Measurements from ENCODE around the gene GIMAP6. TPM values are rescaled to one million over a fixed set of nuclear protein-coding genes. Genes with fewer than 3 reads are reported as not detected.
"Not testable (repeated sequence)": the region's sequence is repeated elsewhere in the genome, so short reads cannot be mapped to it uniquely, and the experiment has no call there.

GIMAP6 gene
- total RNA-seq, 2 donors from 2014 or later = 42.3 to 57.3 TPM

DNA sequence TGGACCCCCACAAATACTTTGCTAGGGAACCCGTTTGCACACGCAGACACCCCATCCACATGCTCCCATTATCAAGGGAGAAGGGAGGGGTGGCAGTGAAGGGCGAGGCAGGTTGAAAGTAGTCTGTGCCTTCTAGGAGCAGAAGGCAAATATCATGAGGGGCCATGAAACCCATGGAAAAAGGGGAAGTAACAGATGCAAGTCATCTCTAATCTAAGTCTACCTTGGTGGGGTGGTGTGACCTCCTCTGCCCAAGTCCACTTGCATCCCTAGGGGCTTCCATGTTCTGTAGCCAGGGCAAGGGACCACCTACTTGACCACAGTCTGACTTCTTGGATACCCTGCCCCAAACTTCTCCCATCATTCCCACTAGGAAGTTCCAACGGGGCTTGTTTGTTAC lies 5.5 kb downstream of the GIMAP6 start:
- no peak for ATAC-seq (replicated peaks)
- Mint-ChIP-seq H3K36me3 (ENCODE audit: low read depth) (peaks cover 69% of the 10 kb centered on the region), H3K4me3 (peak overlapping the region; percentile 35), H3K27me3 (no peaks in the 10 kb centered on the region), H3K4me1 (peaks cover 33% of the 10 kb centered on the region), H3K27ac (peak overlapping the region; percentile 62), H3K9me3 (peaks cover 10% of the 10 kb centered on the region)

DNA sequence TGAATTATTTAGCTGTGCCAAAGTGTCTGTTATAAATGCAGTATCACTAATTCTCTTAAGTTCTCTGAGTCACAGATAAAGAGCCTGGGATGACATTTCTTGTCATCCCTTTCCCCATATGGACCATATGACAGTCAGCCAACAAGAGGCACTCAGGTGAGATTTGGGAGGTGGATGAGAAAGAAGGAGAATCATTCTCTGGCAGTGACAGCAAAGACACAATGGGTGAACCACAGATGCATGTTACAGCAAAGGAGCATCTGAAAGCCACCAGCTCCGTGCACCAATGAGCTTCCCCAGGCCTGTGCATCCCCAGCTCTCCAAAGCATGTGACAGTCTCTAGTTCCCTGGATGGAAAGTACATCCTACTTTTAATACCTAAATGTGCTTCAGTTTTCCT lies 10.8 kb downstream of the GIMAP6 start:
- peaks cover 20% of the 10 kb centered on the region for H3K4me1 Mint-ChIP-seq
- no peaks in the 10 kb centered on the region for H3K27me3 Mint-ChIP-seq
- peak overlapping the region; percentile 67 for H3K4me3 Mint-ChIP-seq
- ATAC-seq (replicated peaks) = peak; percentile 84
- H3K9me3 Mint-ChIP-seq = peaks cover 6% of the 10 kb centered on the region
- peak overlapping the region; percentile 86 for H3K27ac Mint-ChIP-seq
- H3K36me3 Mint-ChIP-seq (ENCODE audit: low read depth) = peaks cover 16% of the 10 kb centered on the region

DNA sequence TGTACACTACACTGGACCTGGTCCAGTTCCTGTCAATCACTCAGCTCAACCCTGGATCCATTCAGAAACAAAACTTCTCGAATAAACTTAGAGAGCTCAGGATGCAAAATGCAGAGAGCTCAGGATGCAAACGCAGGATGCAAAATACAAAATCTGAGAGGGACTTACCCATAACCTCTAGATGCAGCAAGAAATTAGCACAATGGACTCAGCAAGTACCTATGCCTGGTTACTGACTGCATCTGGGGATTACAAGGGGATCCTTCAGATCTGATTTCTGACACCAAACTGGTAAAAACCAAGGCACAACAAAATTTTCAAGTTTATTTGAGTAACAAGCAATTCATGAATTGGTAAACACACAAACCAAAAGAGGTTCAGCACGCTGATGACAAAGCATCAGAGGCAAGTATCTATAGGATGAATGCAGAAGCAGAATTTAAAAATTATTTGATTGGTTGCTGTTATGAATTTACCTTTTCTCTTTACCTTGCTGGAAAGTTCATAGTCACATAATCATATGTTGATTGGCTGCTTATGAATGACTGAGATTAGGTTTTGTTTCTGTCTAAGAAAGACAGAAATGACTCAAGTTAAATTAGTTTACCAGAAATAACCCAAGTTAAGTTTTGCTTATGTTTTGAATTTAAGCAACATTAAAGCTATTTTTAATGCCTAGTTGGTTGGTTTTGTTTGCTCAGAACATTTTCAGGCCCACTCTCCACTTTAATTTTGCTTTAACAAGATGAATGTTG lies 11.4 kb downstream of the GIMAP6 start:
- peaks cover 6% of the 10 kb centered on the region for H3K9me3 Mint-ChIP-seq
- H3K27me3 Mint-ChIP-seq = no peaks in the 10 kb centered on the region
- H3K36me3 Mint-ChIP-seq (ENCODE audit: low read depth) = peaks cover 10% of the 10 kb centered on the region
- peak; percentile 79 for ATAC-seq (replicated peaks)
- H3K27ac Mint-ChIP-seq = peak overlapping the region; percentile 86
- peaks cover 20% of the 10 kb centered on the region for H3K4me1 Mint-ChIP-seq
- H3K4me3 Mint-ChIP-seq = peak overlapping the region; percentile 67

DNA sequence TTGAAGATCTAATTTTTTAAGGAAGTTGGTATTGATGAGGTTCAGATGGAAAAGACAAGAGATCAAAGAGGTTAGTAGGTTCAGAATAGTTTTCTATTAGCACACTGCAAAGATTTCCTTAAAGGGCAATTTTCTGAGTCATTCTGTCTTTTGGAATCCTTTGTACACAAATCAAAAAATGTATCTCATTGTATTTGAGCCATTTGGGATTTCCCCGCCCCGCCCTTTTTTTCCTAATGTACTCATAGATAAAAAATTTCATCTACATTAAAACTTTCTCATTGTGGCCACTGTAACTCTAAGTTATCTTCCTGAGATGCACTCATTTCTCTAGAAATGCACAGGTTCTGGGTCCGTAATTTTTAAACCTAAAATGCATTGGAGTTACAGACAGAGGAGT lies 12.1 kb downstream of the GIMAP6 start:
- ATAC-seq (replicated peaks) = no peak
- H3K4me1 Mint-ChIP-seq = peaks cover 20% of the 10 kb centered on the region
- H3K36me3 Mint-ChIP-seq (ENCODE audit: low read depth) = peaks cover 3% of the 10 kb centered on the region
- H3K27me3 Mint-ChIP-seq = no peaks in the 10 kb centered on the region
- H3K27ac Mint-ChIP-seq = peak overlapping the region; percentile 86
- H3K9me3 Mint-ChIP-seq = peaks cover 3% of the 10 kb centered on the region
- peak overlapping the region; percentile 67 for H3K4me3 Mint-ChIP-seq

DNA sequence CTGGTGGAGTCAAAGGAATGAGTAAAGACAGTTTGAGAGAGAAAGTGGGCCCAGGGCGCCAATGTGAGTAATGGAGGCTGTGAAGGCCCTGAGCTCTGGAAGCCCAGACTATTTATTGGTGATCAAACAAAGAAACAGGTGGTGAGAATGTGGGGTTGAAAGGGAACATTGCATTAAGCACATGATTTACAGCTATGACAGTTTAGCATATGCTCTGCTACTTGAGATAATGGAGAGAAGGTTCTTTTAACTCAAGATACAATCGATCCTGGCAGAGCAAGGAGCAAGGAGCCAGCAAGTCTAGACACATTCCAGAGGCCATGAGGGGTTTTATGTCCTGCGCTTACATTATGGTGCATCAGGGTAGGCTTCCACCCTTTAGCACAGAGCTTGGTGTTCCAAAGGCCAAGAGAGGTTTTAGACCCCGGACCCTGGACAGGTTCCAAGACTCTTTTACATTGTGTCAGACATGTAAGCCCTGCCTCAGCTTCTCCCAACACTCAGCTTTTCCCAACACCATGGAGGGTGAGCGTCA lies 16.9 kb downstream of the GIMAP6 start:
- Mint-ChIP-seq H3K27ac (peak overlapping the region; percentile 77), H3K4me1 (peaks cover 33% of the 10 kb centered on the region), H3K4me3 (peak overlapping the region; percentile 65), H3K9me3 (peaks cover 10% of the 10 kb centered on the region)
- H3K27me3 Mint-ChIP-seq; H3K36me3 Mint-ChIP-seq (ENCODE audit: low read depth); ATAC-seq (replicated peaks): not testable (repeated sequence)

DNA sequence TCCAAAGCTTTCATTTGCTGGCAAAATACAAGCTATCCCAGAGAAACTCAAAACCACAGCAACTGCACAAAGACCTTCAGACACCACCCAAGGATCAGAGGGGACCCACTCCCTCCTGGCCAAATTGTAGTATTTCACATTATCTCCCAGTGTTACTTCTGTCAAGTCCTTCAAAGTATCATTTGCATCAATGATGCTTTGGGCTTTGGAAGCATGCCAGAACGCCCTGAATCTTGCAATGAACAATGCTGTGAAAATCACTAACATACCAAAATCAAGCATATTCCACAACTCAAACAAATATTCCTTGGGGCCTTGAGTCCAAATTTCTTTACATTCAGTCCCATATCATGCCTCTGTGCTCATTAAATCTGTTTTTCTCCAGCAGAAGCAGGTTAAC lies 17.8 kb downstream of the GIMAP6 start:
- Mint-ChIP-seq H3K9me3 (peaks cover 11% of the 10 kb centered on the region), H3K4me3 (peak overlapping the region; percentile 65), H3K4me1 (peaks cover 39% of the 10 kb centered on the region), H3K27ac (peak overlapping the region; percentile 77)
- ATAC-seq (replicated peaks); H3K27me3 Mint-ChIP-seq; H3K36me3 Mint-ChIP-seq (ENCODE audit: low read depth): not testable (repeated sequence)

DNA sequence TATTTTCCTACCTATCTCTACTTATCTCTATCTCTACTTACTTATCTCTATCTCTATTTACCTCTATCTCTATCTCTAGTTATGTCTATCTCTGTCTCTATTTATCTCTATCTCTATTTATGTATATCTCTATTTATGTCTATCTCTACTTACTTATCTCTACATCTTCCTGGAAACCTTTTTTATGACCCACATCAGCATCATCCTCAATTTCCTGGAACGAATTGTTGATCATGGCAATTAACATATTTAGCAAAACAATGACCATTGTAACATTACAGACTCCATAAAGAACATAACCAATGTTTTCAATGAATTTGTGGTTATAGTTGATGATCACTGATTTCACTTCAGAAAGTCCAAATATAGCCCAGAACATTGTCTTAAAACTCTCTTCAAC lies 18.3 kb downstream of the GIMAP6 start:
- peak; percentile 54 for ATAC-seq (replicated peaks)
- Mint-ChIP-seq H3K36me3 (ENCODE audit: low read depth) (no peaks in the 10 kb centered on the region), H3K27me3 (no peaks in the 10 kb centered on the region), H3K4me1 (peaks cover 39% of the 10 kb centered on the region), H3K9me3 (peaks cover 11% of the 10 kb centered on the region), H3K27ac (peak overlapping the region; percentile 77), H3K4me3 (peak overlapping the region; percentile 65)

DNA sequence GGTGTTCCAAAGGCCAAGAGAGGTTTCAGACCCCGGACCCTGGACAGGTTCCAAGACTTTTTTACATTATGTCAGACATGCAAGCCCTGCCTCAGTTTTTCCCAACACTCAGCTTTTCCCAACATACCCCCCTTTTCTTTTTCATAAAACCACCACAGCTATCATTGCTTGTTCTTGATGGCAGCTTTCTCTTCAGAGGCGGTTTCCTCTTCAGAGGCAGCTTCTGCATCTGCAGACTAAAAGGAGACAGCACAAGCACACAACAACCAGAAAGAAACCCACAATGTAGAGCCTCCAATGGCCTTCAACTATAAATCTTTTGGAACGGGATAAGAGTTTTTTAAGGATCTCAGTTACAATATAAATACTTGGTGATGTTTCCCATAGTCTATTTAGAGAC lies 19.3 kb downstream of the GIMAP6 start:
- no peak for ATAC-seq (replicated peaks)
- no peaks in the 10 kb centered on the region for H3K36me3 Mint-ChIP-seq (ENCODE audit: low read depth)
- H3K4me1 Mint-ChIP-seq = peaks cover 46% of the 10 kb centered on the region
- H3K4me3 Mint-ChIP-seq = peak overlapping the region; percentile 65
- no peaks in the 10 kb centered on the region for H3K27me3 Mint-ChIP-seq
- H3K27ac Mint-ChIP-seq = peak overlapping the region; percentile 35
- H3K9me3 Mint-ChIP-seq = peaks cover 14% of the 10 kb centered on the region

DNA sequence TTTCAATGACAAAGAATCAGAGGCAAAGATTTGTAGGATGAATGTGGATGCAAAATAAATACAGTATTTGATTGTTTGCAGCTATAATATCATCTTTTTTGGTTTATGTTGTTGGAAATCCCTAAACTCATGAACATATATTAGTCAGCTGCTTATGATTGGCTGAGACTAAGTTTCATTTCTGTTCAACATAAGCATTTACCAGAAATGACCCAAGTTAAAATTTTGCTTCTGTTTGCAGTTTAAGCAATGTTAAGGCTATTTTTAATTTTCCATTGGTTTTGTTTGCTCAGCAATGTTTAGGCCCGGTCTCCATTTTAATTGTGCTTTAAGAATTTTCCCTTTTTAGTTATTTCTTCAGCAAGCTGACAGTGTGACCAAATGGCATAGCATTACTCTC lies 22.0 kb downstream of the GIMAP6 start:
- Mint-ChIP-seq H3K9me3 (peaks cover 12% of the 10 kb centered on the region), H3K4me3 (peak overlapping the region; percentile 67), H3K36me3 (ENCODE audit: low read depth) (no peaks in the 10 kb centered on the region), H3K27me3 (no peaks in the 10 kb centered on the region), H3K27ac (peak overlapping the region; percentile 91), H3K4me1 (peaks cover 43% of the 10 kb centered on the region)
- ATAC-seq (replicated peaks) = peak; percentile 78

DNA sequence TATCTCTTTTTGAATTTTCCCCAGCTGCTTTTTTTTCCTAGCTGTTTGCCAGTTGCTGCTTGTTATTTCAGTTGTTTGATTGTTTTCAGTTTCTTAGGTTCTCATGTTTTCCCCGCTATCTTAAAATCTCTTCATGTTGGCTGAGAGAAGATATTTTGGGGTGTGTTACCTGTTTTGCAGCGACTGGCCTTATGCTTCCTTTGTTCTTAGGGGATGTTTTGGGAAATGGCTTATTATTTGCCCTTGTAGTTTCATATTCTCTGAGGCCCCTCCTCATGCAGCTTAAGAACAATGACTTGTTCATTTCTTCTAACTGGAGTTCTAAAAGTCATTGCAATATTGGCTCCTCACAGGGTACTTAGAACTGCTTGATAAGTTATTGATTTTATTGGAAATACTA lies 28.6 kb downstream of the GIMAP6 start:
- not testable (repeated sequence) for H3K27me3 Mint-ChIP-seq; ATAC-seq (replicated peaks); H3K9me3 Mint-ChIP-seq; H3K36me3 Mint-ChIP-seq (ENCODE audit: low read depth)
- Mint-ChIP-seq H3K4me1 (peaks cover 22% of the 10 kb centered on the region), H3K4me3 (peak overlapping the region; percentile 46), H3K27ac (peak overlapping the region; percentile 34)

DNA sequence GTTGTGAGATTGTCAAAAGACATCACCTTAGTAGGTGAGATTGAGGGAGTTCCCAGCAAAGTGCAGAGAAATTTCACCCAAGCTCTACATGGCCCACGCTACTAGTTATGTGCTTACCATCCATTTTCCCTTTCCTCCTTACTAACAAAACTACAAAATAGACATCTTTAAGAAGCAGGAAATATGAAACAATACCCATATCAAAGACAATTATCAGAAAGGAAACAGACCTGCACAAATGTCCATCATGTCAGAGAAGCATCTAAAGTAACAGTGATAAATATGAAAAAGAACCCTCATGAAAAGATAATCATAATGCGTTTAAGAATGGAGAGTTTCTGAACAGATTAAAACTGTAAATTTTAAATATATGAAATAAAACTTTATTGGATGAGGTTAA lies 36.8 kb downstream of the GIMAP6 start:
- Mint-ChIP-seq H3K4me1 (peaks cover 23% of the 10 kb centered on the region), H3K4me3 (no peak overlapping the region), H3K27ac (no peak overlapping the region), H3K36me3 (ENCODE audit: low read depth) (no peaks in the 10 kb centered on the region), H3K9me3 (peaks cover 26% of the 10 kb centered on the region), H3K27me3 (no peaks in the 10 kb centered on the region)
- ATAC-seq (replicated peaks) = no peak

DNA sequence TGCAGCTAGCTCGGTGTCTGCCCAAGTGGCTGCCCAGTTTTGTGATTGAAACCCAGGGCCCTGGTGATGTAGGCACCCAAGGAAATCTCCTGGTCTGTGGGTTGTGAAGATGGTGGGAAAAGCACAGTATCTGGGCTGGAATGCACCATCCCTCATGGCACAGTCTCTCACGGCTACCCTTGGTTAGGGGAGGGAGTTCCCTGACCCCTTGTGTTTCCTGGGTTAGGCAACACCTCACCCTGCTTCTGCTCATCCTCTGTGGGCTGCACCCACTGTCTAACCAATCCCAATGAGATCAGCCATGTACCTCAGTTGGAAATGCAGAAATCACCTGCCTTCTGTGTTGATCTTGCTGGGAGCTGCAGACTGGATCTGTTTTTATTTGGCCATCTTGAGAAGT lies 37.4 kb downstream of the GIMAP6 start:
- Mint-ChIP-seq H3K27ac (no peak overlapping the region), H3K4me3 (no peak overlapping the region), H3K9me3 (peaks cover 21% of the 10 kb centered on the region), H3K27me3 (no peaks in the 10 kb centered on the region), H3K4me1 (peaks cover 23% of the 10 kb centered on the region), H3K36me3 (ENCODE audit: low read depth) (no peaks in the 10 kb centered on the region)
- ATAC-seq (replicated peaks) = no peak

DNA sequence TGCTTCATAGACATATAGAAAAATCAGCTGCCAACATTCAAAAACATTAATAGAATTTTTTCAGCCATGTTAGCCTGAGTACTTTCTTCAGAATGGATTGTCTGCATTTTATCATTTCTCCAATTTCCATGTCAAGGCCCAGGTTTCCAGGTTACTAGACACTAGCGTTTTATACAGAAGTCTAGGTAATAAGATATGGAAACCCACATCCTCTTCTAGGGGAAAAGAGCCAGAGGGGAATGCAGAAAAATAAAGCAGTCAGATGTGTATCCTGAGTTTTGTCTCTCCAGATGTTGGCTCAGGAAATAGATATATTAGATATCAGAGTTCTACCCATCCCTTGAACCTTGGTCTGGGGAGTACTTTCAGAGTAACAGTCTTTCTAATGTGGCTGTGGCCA lies 44.6 kb downstream of the GIMAP6 start:
- Mint-ChIP-seq H3K9me3 (peaks cover 17% of the 10 kb centered on the region), H3K36me3 (ENCODE audit: low read depth) (no peaks in the 10 kb centered on the region), H3K4me1 (peaks cover 14% of the 10 kb centered on the region), H3K27me3 (no peaks in the 10 kb centered on the region), H3K27ac (no peak overlapping the region), H3K4me3 (peak overlapping the region; percentile 55)
- no peak for ATAC-seq (replicated peaks)

DNA sequence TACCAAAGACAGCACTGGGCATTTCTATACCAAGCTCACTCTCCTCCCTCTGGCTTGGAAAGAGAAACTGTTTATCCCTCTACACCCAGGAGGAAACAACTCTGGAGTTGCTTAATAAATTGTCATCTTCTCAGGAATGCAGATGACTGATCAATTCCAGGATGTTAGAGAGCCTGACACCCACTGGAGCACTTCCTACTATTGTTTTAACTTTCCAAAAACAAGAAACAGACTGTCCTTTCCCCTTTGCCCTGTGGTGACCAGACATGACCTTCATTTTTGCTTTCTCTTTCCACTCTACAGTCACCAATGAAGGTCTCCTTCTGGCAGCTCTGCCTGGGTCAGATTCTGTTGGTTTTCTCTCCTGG lies 45.4 kb downstream of the GIMAP6 start:
- Mint-ChIP-seq H3K27ac (peak overlapping the region; percentile 81), H3K4me1 (peaks cover 14% of the 10 kb centered on the region), H3K36me3 (ENCODE audit: low read depth) (no peaks in the 10 kb centered on the region), H3K27me3 (no peaks in the 10 kb centered on the region), H3K9me3 (peaks cover 11% of the 10 kb centered on the region), H3K4me3 (peak overlapping the region; percentile 55)
- peak; percentile 65 for ATAC-seq (replicated peaks)

DNA sequence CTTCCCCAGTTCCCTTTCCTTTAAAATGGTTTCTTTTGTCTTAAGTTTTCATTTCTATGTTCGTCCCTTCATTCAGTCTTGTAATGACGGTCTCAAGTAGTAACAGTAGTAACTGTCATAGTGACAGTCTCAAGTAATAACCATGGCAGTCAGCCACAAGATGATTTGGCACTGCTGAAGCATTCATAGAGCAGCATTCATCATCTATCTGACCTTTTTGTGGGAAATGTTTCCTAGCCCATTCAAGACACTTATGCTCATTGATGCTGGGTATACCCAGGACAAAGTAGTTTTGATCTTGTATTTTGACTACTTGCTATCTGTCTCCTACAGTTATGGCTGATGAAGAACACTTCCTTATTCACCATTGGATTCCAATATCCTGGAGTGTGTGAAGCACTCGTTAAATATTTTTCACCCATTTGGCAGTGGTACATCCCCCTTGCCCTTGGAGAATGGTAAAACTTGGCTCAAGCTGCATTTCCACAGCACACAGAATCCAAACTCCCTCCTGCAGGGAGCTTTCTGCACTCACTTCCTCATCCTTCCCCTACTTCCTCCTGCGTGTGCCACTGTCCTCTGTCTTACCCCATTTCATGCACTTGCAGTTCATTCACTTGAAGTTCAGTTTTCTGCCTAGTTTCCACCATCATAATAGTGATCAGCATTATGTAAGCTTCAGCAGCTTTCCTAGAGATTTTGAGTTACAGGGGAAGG lies 46.0 kb downstream of the GIMAP6 start:
- Mint-ChIP-seq H3K9me3 (peaks cover 8% of the 10 kb centered on the region), H3K27ac (peak overlapping the region; percentile 81), H3K27me3 (no peaks in the 10 kb centered on the region), H3K36me3 (ENCODE audit: low read depth) (no peaks in the 10 kb centered on the region), H3K4me1 (peaks cover 17% of the 10 kb centered on the region), H3K4me3 (peak overlapping the region; percentile 55)
- peak; percentile 82 for ATAC-seq (replicated peaks)

Data from activated T-helper 17 cell treated with anti-CD3 and anti-CD28 coated beads, Interleukin-2, amount 50 U/mL, for 72 hours (primary cell).